ENCODE data around the gene FAM13A. TPM values are rescaled to one million over a fixed set of nuclear protein-coding genes. Genes with fewer than 3 reads are reported as not detected.

Gene FAM13A
- polyA plus RNA-seq, 1 experiment, result 9.5 TPM

DNA sequence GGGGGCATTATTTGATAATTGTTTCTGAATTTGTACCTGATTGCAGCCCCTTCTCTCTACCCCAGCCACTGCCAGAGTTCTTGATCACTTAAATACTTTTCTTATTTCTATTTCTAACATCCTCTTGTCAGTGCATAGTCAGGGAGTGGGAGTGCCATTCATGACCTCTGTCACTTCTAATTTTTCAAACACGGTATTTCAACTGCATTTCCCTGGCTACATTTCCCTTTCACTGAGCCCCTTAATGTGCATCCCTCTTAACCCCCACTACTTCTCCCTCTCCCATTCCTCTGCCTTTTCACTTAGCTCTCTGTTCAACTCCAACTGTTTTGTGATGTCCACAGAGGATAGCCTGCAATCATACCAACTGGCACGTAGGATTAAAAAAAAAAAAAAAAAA lies 231.1 kb downstream of the FAM13A start:
- no peaks in the 10 kb centered on the region for H3K36me3 ChIP-seq (ENCODE audit: control insufficient read depth, insufficient read depth, low read length)
- TF ChIP-seq, protein P1, sequence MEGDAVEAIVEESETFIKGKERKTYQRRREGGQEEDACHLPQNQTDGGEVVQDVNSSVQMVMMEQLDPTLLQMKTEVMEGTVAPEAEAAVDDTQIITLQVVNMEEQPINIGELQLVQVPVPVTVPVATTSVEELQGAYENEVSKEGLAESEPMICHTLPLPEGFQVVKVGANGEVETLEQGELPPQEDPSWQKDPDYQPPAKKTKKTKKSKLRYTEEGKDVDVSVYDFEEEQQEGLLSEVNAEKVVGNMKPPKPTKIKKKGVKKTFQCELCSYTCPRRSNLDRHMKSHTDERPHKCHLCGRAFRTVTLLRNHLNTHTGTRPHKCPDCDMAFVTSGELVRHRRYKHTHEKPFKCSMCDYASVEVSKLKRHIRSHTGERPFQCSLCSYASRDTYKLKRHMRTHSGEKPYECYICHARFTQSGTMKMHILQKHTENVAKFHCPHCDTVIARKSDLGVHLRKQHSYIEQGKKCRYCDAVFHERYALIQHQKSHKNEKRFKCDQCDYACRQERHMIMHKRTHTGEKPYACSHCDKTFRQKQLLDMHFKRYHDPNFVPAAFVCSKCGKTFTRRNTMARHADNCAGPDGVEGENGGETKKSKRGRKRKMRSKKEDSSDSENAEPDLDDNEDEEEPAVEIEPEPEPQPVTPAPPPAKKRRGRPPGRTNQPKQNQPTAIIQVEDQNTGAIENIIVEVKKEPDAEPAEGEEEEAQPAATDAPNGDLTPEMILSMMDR (IDR thresholded peaks at IDR 0.05; ENCODE audit: insufficient read depth, low read depth, low read length), result no peak
- CTCF ChIA-PET, result no interaction called here
- POLR2A ChIA-PET, result no interaction called here
- no peak for DNase-seq (ENCODE audit: low read depth)
- H3K4me3 ChIP-seq (ENCODE audit: low read depth, low read length), result no peak overlapping the region
- H3K27me3 ChIP-seq (ENCODE audit: control insufficient read depth, insufficient read depth, low read length), result no peaks in the 10 kb centered on the region

DNA sequence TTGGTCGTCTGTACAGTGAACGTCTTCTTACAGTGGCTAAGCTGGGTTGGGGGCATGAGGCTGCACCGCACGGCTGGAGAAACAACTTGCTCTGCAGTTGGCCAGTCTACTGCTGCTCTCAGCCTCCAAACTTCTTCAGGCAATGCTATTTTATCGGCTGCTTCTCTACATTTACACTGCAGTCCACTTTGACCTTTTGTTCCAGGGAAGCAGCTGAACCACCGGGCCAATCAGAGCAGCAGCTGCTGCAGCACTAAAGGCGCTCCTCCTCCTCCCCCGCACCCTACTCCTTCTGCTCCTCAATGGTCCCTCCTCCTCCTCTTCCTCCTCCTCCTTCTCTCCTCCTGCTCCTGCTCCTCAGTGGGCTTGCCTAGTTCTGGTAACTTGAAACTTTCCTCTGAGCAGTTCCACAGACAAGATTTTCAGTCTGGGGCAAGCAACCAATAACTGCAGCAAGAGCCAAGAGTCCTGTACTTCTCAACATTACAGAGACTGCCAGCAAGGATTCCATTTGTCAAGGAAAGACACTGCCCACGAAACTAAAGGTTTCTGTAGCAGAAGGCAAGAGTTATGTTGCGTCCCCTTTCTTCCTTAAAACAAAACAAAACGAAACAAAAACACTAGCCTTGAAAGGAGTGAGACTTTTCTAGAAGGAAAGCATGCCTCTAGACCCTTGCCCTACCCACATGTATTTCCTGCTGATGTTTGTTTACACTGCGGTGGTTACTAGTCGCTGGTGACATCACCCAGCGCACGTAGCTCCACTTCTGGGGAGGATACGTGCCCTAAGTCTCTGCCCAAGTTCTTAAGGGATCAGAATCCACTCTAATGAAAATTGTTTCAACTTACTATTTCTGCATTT lies 233.7 kb downstream of the FAM13A start:
- H3K4me3 ChIP-seq (ENCODE audit: low read depth, low read length), result peak overlapping the region; percentile 46
- TF ChIP-seq, protein P1 (IDR thresholded peaks at IDR 0.05; ENCODE audit: insufficient read depth, low read depth, low read length), result no peak
- no peaks in the 10 kb centered on the region for H3K27me3 ChIP-seq (ENCODE audit: control insufficient read depth, insufficient read depth, low read length)
- POLR2A ChIA-PET, result no interaction called here
- CTCF ChIA-PET, result no interaction called here
- no peaks in the 10 kb centered on the region for H3K36me3 ChIP-seq (ENCODE audit: control insufficient read depth, insufficient read depth, low read length)
- peak; percentile 69 for DNase-seq (ENCODE audit: low read depth)

DNA sequence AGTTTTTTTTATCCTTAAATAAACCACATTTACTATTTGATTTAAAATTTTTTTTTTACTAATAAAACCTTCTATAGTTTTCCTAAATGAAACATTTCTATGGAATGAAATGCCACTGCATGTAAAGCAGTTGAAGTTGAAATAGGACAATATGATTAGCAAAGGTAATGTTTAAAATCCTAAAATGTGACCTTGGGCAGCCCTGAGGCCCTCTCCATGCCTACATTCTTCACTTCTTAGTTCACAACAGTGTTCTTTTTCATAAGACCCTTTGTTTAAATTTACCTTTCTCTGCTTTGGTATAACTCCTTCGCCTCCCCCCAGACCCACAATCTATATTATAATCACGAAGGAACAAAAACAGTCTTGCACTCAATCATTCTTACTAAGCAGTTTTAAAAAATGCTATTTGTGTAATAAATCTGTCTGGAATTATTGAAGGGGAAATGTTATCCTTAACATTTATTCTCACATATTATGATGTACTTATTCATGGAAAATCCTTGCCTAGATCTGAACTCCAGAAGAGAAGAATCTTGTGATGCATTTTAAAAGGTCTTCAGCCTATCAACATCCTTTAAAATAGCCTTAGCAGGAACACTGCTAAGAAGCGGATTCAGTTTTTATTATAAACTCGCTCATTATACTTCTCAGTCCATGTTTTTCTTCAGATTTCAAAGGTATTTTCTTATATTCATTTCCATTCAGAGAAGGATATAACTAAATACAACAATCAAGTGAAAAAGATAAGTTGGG lies 234.8 kb downstream of the FAM13A start:
- ChIA-PET CTCF (interaction anchor here (6.2 kb wide), 1 partner anchor 201 kb away, joined by 119 read pairs; no protein-coding TSS in a partner anchor), POLR2A (no interaction called here)
- Histone ChIP-seq H3K36me3 (ENCODE audit: control insufficient read depth, insufficient read depth, low read length) (no peaks in the 10 kb centered on the region), H3K4me3 (ENCODE audit: low read depth, low read length) (peak overlapping the region; percentile 46), H3K27me3 (ENCODE audit: control insufficient read depth, insufficient read depth, low read length) (no peaks in the 10 kb centered on the region)
- TF ChIP-seq, protein P1 (IDR thresholded peaks at IDR 0.05; ENCODE audit: insufficient read depth, low read depth, low read length), result no peak
- DNase-seq (ENCODE audit: low read depth), result no peak

DNA sequence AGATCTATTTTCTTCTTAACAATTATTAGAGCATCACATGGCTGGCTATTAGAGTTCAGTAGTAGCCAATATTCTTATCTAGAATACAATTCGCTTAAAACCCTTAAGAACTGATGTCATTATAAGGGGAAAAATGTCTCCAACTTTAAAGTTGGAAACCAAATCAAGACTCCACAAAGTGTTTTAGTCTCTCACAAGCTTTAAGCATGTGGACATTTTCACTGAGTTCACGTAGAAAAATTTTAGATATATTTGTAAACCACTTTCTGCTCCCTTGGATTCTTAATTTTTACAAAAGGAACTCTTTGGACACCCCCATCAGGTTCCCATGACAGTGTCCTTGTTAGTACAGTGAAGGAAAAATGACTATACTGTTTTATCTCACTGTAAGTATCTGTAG lies 235.5 kb downstream of the FAM13A start:
- TF ChIP-seq, protein P1 (IDR thresholded peaks at IDR 0.05; ENCODE audit: insufficient read depth, low read depth, low read length), result no peak
- H3K4me3 ChIP-seq (ENCODE audit: low read depth, low read length), result no peak overlapping the region
- H3K27me3 ChIP-seq (ENCODE audit: control insufficient read depth, insufficient read depth, low read length), result no peaks in the 10 kb centered on the region
- DNase-seq (ENCODE audit: low read depth), result no peak
- ChIA-PET POLR2A (no interaction called here), CTCF (interaction anchor here (6.2 kb wide), 1 partner anchor 202 kb away, joined by 119 read pairs; no protein-coding TSS in a partner anchor)
- H3K36me3 ChIP-seq (ENCODE audit: control insufficient read depth, insufficient read depth, low read length), result no peaks in the 10 kb centered on the region

Data from BJ (cell line).